Transverse colon (tissue), 4 donors: Measurements from ENCODE around the gene NUP210.

ENCODE experiments used
- EP300 ChIP-seq: sonication (generic); formaldehyde crosslinking; IDR thresholded peaks from one replicate; pipeline ENCODE4 v1.6.1; 2017; ENCODE audit warnings: antibody characterized with exemption, low read depth
- POLR2A ChIP-seq: fragments of 450-650 bp; IDR thresholded peaks from one replicate; pipeline ENCODE4 v1.6.1; 2016; ENCODE audit warnings: antibody characterized with exemption, mild to moderate bottlenecking, moderate library complexity
- POLR2AphosphoS5 ChIP-seq, 3 donors: sonication (generic); formaldehyde crosslinking; IDR thresholded peaks; one replicate each; pipeline ENCODE4 v1.6.1; 2016; ENCODE audit warnings: antibody characterized with exemption in 3 of 3
- TF ChIP-seq, protein P1 (sequence below), 5 experiments: fragments of 200-600 bp in 3 of 5; fragments of 450-650 bp in 2 of 5; sonication (generic) in 3 of 5; IDR thresholded peaks; 1 replicate in 2 of 5; 2 replicates in 3 of 5; pipeline ENCODE4 v1.5.1; 2016 to 2017; ENCODE audit warnings: antibody characterized with exemption in 5 of 5, inconsistent platforms in 3 of 5, mild to moderate bottlenecking in 2 of 5, moderate library complexity in 1 of 5

DNA sequence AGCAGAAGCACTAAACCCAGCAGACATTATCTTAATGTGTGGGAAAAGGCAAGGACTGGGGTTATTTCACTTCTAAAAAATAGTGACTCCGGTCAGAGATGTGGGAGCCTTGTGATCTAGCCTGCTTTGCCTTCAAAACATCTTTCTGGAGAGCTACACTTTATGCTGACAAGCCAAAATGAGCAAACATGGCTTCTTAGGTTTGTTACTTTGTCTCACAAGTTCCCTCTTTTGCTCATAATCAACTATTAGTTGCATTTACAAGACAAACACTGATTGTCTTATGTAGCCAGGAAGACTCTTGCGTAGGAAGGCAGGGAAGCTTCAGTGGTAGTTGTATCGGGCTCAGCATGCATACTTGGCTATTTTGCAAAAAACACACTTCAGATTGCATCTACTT lies 129.2 kb downstream of the NUP210 start:
- TF ChIP-seq, protein P1, sequence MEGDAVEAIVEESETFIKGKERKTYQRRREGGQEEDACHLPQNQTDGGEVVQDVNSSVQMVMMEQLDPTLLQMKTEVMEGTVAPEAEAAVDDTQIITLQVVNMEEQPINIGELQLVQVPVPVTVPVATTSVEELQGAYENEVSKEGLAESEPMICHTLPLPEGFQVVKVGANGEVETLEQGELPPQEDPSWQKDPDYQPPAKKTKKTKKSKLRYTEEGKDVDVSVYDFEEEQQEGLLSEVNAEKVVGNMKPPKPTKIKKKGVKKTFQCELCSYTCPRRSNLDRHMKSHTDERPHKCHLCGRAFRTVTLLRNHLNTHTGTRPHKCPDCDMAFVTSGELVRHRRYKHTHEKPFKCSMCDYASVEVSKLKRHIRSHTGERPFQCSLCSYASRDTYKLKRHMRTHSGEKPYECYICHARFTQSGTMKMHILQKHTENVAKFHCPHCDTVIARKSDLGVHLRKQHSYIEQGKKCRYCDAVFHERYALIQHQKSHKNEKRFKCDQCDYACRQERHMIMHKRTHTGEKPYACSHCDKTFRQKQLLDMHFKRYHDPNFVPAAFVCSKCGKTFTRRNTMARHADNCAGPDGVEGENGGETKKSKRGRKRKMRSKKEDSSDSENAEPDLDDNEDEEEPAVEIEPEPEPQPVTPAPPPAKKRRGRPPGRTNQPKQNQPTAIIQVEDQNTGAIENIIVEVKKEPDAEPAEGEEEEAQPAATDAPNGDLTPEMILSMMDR (IDR thresholded peaks at IDR 0.05), result no peak
- TF ChIP-seq EP300 (no peak), POLR2AphosphoS5 (IDR thresholded peaks at IDR 0.05) (no peak), POLR2A (no peak)
